Airway epithelial cell (primary cell): Measurements from ENCODE around the gene ZMYM4. TPM values are rescaled to one million over a fixed set of nuclear protein-coding genes. Genes with fewer than 3 reads are reported as not detected.

ENCODE experiments used
- total RNA-seq: library from RNA; depleted of rRNA; stranded (reverse); fragments of >200 nt; gene quantifications from 2 replicates; pipeline ENCODE4 v1.2.3, GENCODE V29; 2015

The ZMYM4 gene
- 14.9 and 20.8 TPM in 2 replicates for total RNA-seq

GRCh38 chr1:35268282-35269200, at the start of gene ZMYM4:
Gene ZMYM4, plus strand, starts transcription at chr1:35268709. Its CDS starts 338 bp downstream, at chr1:35269047.

Other genes with a start within 250 kb of the ZMYM4 start
- 5.8 and 9.1 TPM in 2 replicates for gene ZMYM6, start 236.8 kb upstream of the ZMYM4 start, total RNA-seq
- gene ZMYM1, start 189.3 kb upstream of the ZMYM4 start, total RNA-seq: 6.7 and 13.5 TPM in 2 replicates
- 142 and 179 TPM in 2 replicates for gene SFPQ, start 75.6 kb upstream of the ZMYM4 start, total RNA-seq